ENCODE results near the gene FER. TPM values are rescaled to one million over a fixed set of nuclear protein-coding genes. Genes with fewer than 3 reads are reported as not detected.

The FER gene
- total RNA-seq, 1 experiment from 2014 or later: 20.6 TPM

DNA sequence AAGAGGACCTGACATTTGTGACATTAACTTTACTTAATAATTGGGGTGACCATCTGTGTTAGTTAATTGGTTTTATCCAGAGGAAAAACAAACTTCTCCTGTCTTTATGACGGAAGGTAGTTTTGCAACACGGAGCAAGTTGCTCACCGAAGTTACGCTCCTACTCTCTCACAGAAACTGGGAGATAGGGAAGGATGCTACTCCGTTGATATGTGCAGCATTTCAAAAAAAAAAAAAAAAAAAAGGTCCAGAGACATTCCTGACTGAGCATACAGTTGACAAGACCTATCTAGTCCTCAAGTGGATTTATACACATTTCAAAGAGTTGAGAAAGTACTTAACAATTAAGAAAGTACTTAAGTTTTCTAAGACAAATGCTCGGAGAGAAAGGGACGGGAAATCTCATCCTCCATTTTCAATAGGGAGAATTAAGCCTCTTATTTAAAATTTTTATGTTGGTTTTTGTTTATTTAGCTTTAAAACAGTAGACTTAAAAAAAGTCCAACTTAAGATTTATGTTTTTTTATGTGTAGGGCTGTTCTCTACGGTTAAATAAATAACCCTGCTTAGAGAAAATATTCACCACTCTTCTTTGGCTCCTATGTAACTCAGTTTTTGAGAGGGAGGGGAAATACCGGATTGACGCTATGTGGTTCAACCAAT lies 455 bp upstream of the FER start:
- H4K20me1 ChIP-seq (ENCODE audit: insufficient read depth): no peaks in the 10 kb centered on the region
- no peak for DNase-seq
- TF ChIP-seq CTCF (conservative IDR thresholded peaks at IDR 0.05): no peak
- no peak for TF ChIP-seq EZH2 (IDR thresholded peaks at IDR 0.05; ENCODE audit: low read depth)
- H3K9me2 ChIP-seq (ENCODE audit: insufficient read depth): no peaks in the 10 kb centered on the region
- H3K4me1 ChIP-seq (replicated peaks; ENCODE audit: insufficient read depth): peaks cover 18% of the 10 kb centered on the region; the same call in 1 of the 2 replicates
- POLR2A ChIA-PET (ENCODE audit: unreplicated experiment): no interaction called here
- H3K27me3 ChIP-seq (ENCODE audit: insufficient read depth, low read depth): no peaks in the 10 kb centered on the region
- CTCF ChIA-PET: no interaction called here
- BruUV-seq (replicated peaks): no TSS peak
- peak overlapping the region; percentile 88 for H3K4me2 ChIP-seq
- 0 out of 2 replicates have a peak, but pooled peaks cover 3% of the 10 kb centered on the region for H3K79me2 ChIP-seq (ENCODE audit: low read depth)
- H3K4me3 ChIP-seq: peak overlapping the region; percentile 87
- intact Hi-C loops (cut with micrococcal nuclease; ENCODE audit: unreplicated experiment): loop anchor here (1.0 to 5.0 kb wide), 3 partner anchors 65 to 995 kb away; no protein-coding TSS in a partner anchor
- no peaks in the 10 kb centered on the region for H3K9me3 ChIP-seq (ENCODE audit: insufficient read depth, low read depth)
- peak overlapping the region; percentile 91 for H3K27ac ChIP-seq
- H2AFZ ChIP-seq: peak overlapping the region; percentile 95
- H3F3A ChIP-seq (ENCODE audit: insufficient read depth, low read depth): peaks cover 11% of the 10 kb centered on the region; the same call in 1 of the 2 replicates
- H3K36me3 ChIP-seq (ENCODE audit: low read depth): no peaks in the 10 kb centered on the region

DNA sequence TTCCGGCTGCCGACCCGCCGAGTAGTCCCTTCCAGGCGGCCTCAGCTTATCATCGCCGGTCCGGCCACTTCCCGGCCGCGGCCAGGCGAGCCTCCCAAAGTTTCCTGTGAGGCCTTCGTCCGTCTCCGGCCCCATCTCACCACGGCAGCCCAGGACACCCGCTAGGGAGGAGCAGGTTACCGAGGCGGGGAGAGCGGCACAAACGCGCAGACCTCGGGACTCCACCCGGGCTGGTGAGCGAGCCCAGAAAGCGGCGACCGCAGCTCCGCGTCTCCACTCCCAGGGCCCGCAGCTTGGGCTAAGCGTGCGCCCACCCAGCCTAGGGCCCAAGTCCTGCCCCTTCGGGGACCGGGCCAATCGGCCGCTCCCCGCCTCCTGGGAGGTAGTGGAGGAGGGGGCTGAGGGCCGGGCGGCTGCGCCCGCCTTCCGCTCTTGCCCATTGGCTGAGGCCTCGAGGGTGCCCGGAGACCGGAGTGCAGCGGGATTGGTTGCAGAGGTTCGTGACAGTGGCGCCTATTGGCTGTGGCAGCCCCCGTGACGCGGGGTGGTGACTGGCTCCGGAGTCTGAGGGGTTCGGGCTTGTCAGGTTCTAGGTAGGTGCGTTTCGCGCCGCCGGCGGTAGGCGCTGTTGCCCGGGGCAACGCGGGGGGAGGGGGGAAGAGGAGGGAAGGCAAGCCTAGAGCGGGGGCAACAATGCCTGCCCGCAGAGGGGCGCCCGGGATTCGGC lies 867 bp downstream of the FER start:
- Histone ChIP-seq H3K27ac (peak overlapping the region; percentile 91), H3K4me3 (peak overlapping the region; percentile 87), H3K4me2 (peak overlapping the region; percentile 95), H3K4me1 (replicated peaks; ENCODE audit: insufficient read depth) (peaks cover 18% of the 10 kb centered on the region; the same call in 1 of the 2 replicates), H3K36me3 (ENCODE audit: low read depth) (no peaks in the 10 kb centered on the region), H3K27me3 (ENCODE audit: insufficient read depth, low read depth) (no peaks in the 10 kb centered on the region), H2AFZ (peak overlapping the region; percentile 95), H4K20me1 (ENCODE audit: insufficient read depth) (no peaks in the 10 kb centered on the region), H3F3A (ENCODE audit: insufficient read depth, low read depth) (peaks cover 11% of the 10 kb centered on the region; the same call in 1 of the 2 replicates), H3K9me2 (ENCODE audit: insufficient read depth) (no peaks in the 10 kb centered on the region), H3K79me2 (ENCODE audit: low read depth) (0 out of 2 replicates have a peak, but pooled peaks cover 3% of the 10 kb centered on the region), H3K9me3 (ENCODE audit: insufficient read depth, low read depth) (no peaks in the 10 kb centered on the region)
- POLR2A ChIA-PET (ENCODE audit: unreplicated experiment): interaction anchor here (0.6 to 0.8 kb wide), 2 partner anchors 20 to 53 kb away, joined by 4 to 7 read pairs; no protein-coding TSS in a partner anchor
- CTCF ChIA-PET: interaction anchor here (0.6 kb wide), 1 partner anchor 10 kb away, joined by 3 read pairs; no protein-coding TSS in a partner anchor
- intact Hi-C loops (cut with micrococcal nuclease; ENCODE audit: unreplicated experiment): loop anchor here (1.0 to 5.0 kb wide), 4 partner anchors 20 to 994 kb away; no protein-coding TSS in a partner anchor
- no peak for TF ChIP-seq CTCF (conservative IDR thresholded peaks at IDR 0.05)
- no peak for TF ChIP-seq EZH2 (IDR thresholded peaks at IDR 0.05; ENCODE audit: low read depth)
- no TSS peak for BruUV-seq (replicated peaks)
- peak; percentile 95 to 99 for DNase-seq

DNA sequence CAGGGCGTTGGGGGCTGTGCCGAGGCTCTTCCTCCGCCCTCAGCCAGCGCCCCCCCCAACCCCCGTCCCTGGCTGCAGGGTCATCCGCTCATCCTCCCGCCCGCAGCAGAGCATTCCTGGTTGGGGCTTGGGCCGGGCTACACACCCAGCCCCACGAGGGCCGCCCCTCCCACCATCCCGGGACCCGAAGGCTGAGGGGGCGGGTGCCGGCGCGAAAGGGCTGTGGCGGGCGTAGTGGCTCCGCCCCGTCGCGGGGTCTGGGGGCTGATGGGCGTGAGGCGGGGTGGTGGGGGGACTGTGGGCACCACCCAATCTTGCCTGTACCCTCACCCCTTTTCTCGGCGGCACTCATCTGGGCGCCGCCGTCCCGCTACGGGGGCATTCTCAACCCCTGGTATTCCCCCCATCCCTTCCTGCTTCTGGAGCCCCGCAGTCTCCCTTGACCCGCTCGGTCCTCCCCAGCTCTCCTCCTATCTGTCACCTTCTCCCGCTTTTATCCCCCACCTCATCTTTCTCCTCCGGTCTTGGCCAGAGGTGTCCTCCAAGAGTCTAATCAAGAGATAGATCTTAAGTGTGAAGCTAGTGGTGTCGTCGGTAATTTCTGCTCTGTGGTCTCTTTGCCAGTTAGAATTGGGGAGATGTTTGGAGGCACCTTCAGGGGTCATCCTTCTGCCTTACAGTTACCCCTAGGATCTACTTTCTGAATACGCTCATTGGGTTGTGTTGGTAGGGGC lies 1.6 kb downstream of the FER start:
- Histone ChIP-seq H3K27me3 (ENCODE audit: insufficient read depth, low read depth) (no peaks in the 10 kb centered on the region), H3K4me2 (peak overlapping the region; percentile 95), H3K27ac (no peak overlapping the region), H4K20me1 (ENCODE audit: insufficient read depth) (no peaks in the 10 kb centered on the region), H3K4me1 (replicated peaks; ENCODE audit: insufficient read depth) (peaks cover 18% of the 10 kb centered on the region; the same call in 1 of the 2 replicates), H3K9me2 (ENCODE audit: insufficient read depth) (no peaks in the 10 kb centered on the region), H3K79me2 (ENCODE audit: low read depth) (0 out of 2 replicates have a peak, but pooled peaks cover 3% of the 10 kb centered on the region), H3K4me3 (peak overlapping the region; percentile 87), H3K9me3 (ENCODE audit: insufficient read depth, low read depth) (no peaks in the 10 kb centered on the region), H3K36me3 (ENCODE audit: low read depth) (no peaks in the 10 kb centered on the region), H3F3A (ENCODE audit: insufficient read depth, low read depth) (peaks cover 11% of the 10 kb centered on the region; the same call in 1 of the 2 replicates), H2AFZ (peak overlapping the region; percentile 89)
- intact Hi-C loops (cut with micrococcal nuclease; ENCODE audit: unreplicated experiment): loop anchor here (5.0 kb wide), 2 partner anchors 67 to 993 kb away; no protein-coding TSS in a partner anchor
- BruUV-seq (replicated peaks): no TSS peak
- TF ChIP-seq CTCF (conservative IDR thresholded peaks at IDR 0.05) (no peak), EZH2 (IDR thresholded peaks at IDR 0.05; ENCODE audit: low read depth) (no peak)
- CTCF ChIA-PET: no interaction called here
- POLR2A ChIA-PET (ENCODE audit: unreplicated experiment): interaction anchor here (0.6 kb wide), 1 partner anchor 52 kb away, joined by 7 read pairs; no protein-coding TSS in a partner anchor
- no peak for DNase-seq
